DOHH2 (cell line): ENCODE measurements around the gene SIRT7.

ENCODE experiments used
- H3F3A ChIP-seq: fragments of 200-600 bp; sonication (generic), shearing (Covaris generic); 2 replicates; pipeline ENCODE4 v1.6.0; 2016; ENCODE audit warnings: antibody characterized with exemption, mild to moderate bottlenecking; ENCODE audit not compliant: control insufficient read depth, insufficient read depth
- H3K27ac ChIP-seq: fragments of 200-600 bp; sonication (generic); 2 replicates; pipeline ENCODE4 v1.5.1; 2014; ENCODE audit warnings: low read depth, mild to moderate bottlenecking, low read length, moderate library complexity
- H3K27me3 ChIP-seq: fragments of 200-600 bp; sonication (generic); 2 replicates; pipeline ENCODE4 v1.6.1; 2014; ENCODE audit warnings: mild to moderate bottlenecking, low read length, mixed read lengths; ENCODE audit not compliant: control insufficient read depth
- H3K36me3 ChIP-seq: fragments of 200-600 bp; sonication (generic); 2 replicates; pipeline ENCODE4 v1.6.1; 2014; ENCODE audit warnings: mild to moderate bottlenecking, low read length, moderate library complexity, mixed read lengths; ENCODE audit not compliant: control insufficient read depth
- H3K4me1 ChIP-seq: fragments of 200-600 bp; sonication (generic); 2 replicates; pipeline ENCODE4 v1.6.1; 2014; ENCODE audit warnings: mild to moderate bottlenecking, low read length, mixed read lengths; ENCODE audit not compliant: control insufficient read depth
- H3K4me2 ChIP-seq: fragments of 200-600 bp; sonication (generic); 2 replicates; pipeline ENCODE4 v1.6.0; 2014; ENCODE audit warnings: mild to moderate bottlenecking, low read length, moderate library complexity
- H3K4me3 ChIP-seq: fragments of 200-600 bp; sonication (generic); 2 replicates; pipeline ENCODE4 v1.5.1; 2014; ENCODE audit warnings: mild to moderate bottlenecking, low read length, mixed read lengths
- H3K79me2 ChIP-seq: fragments of 200-600 bp; sonication (generic); 2 replicates; pipeline ENCODE4 v1.6.1; 2014; ENCODE audit warnings: mild to moderate bottlenecking, low read length, mixed read lengths; ENCODE audit not compliant: control insufficient read depth
- H3K9me2 ChIP-seq: fragments of 200-600 bp; sonication (generic); replicated peaks from 2 replicates; pipeline ENCODE4 v1.6.1; 2014; ENCODE audit warnings: mild to moderate bottlenecking, low read length, mixed read lengths; ENCODE audit not compliant: control insufficient read depth
- H3K9me3 ChIP-seq: fragments of 200-600 bp; sonication (generic); 2 replicates; pipeline ENCODE4 v1.6.1; 2014; ENCODE audit warnings: antibody characterized with exemption, low read length, mixed read lengths; ENCODE audit not compliant: control insufficient read depth, insufficient read depth
- H4K20me1 ChIP-seq: fragments of 200-600 bp; sonication (generic); 2 replicates; pipeline ENCODE4 v1.6.0; 2014; ENCODE audit warnings: low read depth, mild to moderate bottlenecking, antibody characterized with exemption, low read length, moderate library complexity; ENCODE audit not compliant: control insufficient read depth, insufficient read depth
- CTCF ChIP-seq: fragments of 200-600 bp; sonication (generic); IDR thresholded peaks from one replicate; pipeline ENCODE4 v1.5.1; 2014; ENCODE audit warnings: antibody characterized with exemption, mild to moderate bottlenecking, low read depth, low read length; ENCODE audit not compliant: poor library complexity, severe bottlenecking
- EZH2phosphoT487 ChIP-seq: fragments of 200-600 bp; sonication (generic); IDR thresholded peaks from 2 replicates; pipeline ENCODE4 v1.6.1; 2017; ENCODE audit warnings: borderline replicate concordance, mild to moderate bottlenecking, antibody characterized with exemption, low read length, moderate library complexity, mixed read lengths

SIRT7 gene

GRCh38 chr17:81898029-81898866 is 19.7 kb downstream of the SIRT7 start:
- Histone ChIP-seq H3K36me3 (peaks cover 47% of the 10 kb centered on the region), H3K9me3 (no peaks in the 10 kb centered on the region)

GRCh38 chr17:81895400-81895799 is 22.6 kb downstream of the SIRT7 start:
- H3K79me2 ChIP-seq = peaks cover 41% of the 10 kb centered on the region
- no peaks in the 10 kb centered on the region for H3K9me2 ChIP-seq
- H3K4me2 ChIP-seq = no peak overlapping the region
- H3F3A ChIP-seq = 0 out of 2 replicates have a peak, but pooled peaks cover 7% of the 10 kb centered on the region
- H3K27ac ChIP-seq = no peak overlapping the region
- no peak overlapping the region for H3K4me3 ChIP-seq
- no peaks in the 10 kb centered on the region for H3K27me3 ChIP-seq
- peaks cover 23% of the 10 kb centered on the region for H3K4me1 ChIP-seq
- H4K20me1 ChIP-seq = peaks cover 3% of the 10 kb centered on the region
- peaks cover 55% of the 10 kb centered on the region for H3K36me3 ChIP-seq
- H3K9me3 ChIP-seq = no peaks in the 10 kb centered on the region
- TF ChIP-seq EZH2phosphoT487 (no peak), CTCF (no peak)

More at GRCh38 chr17:81898029-81898866, 19.7 kb downstream of the SIRT7 start:
- Histone ChIP-seq H3K4me3 (no peak overlapping the region), H3K79me2 (peaks cover 19% of the 10 kb centered on the region), H3K4me1 (peaks cover 14% of the 10 kb centered on the region), H3K4me2 (no peak overlapping the region), H3K27me3 (peaks cover 2% of the 10 kb centered on the region), H3F3A (0 out of 2 replicates have a peak, but pooled peaks cover 3% of the 10 kb centered on the region), H3K9me2 (no peaks in the 10 kb centered on the region), H3K27ac (no peak overlapping the region), H4K20me1 (0 out of 2 replicates have a peak, but pooled peaks cover 4% of the 10 kb centered on the region)
- TF ChIP-seq EZH2phosphoT487 (no peak), CTCF (no peak)

- Histone ChIP-seq H3K79me2 (peaks cover 82% of the 10 kb centered on the region), H3K27ac (peak overlapping the region; percentile 53), H3K4me1 (peaks cover 38% of the 10 kb centered on the region), H3K36me3 (peaks cover 70% of the 10 kb centered on the region), H3K4me3 (peak overlapping the region; percentile 96), H3F3A (peaks cover 11% of the 10 kb centered on the region), H4K20me1 (peaks cover 9% of the 10 kb centered on the region), H3K27me3 (no peaks in the 10 kb centered on the region), H3K4me2 (peak overlapping the region; percentile 93; the same call in 1 of the 2 replicates), H3K9me2 (no peaks in the 10 kb centered on the region), H3K9me3 (no peaks in the 10 kb centered on the region)
- TF ChIP-seq EZH2phosphoT487 (no peak), CTCF (no peak)
Observed at GRCh38 chr17:81891303-81891552, 26.7 kb downstream of the SIRT7 start.
